GM12878 (cell line): ENCODE results near the gene IL5. TPM values are rescaled to one million over a fixed set of nuclear protein-coding genes. Genes with fewer than 3 reads are reported as not detected.
A peak's percentile ranks its signal among the peaks of the same experiment; 100 is the strongest.

ENCODE experiments used
- ASH2L ChIP-seq: fragments of 300-600, 200-600 bp; sonication (generic); IDR thresholded peaks from 2 replicates; pipeline ENCODE4 v1.6.1; 2017; ENCODE audit warnings: low read depth, mild to moderate bottlenecking, borderline replicate concordance
- BACH1 ChIP-seq: fragments of 450-650 bp; IDR thresholded peaks from 2 replicates; pipeline ENCODE4 v1.6.1; 2017; ENCODE audit warnings: mild to moderate bottlenecking, borderline replicate concordance
- CHD1 ChIP-seq: IDR thresholded peaks from 2 replicates; pipeline ENCODE4 v1.6.1; 2012; ENCODE audit warnings: low read depth, low read length, improper control_type of control experiment
- CREM ChIP-seq: IDR thresholded peaks from 2 replicates; pipeline ENCODE4 v1.6.1; 2014; ENCODE audit warnings: antibody characterized with exemption, low read depth
- ETV6 ChIP-seq, 2 experiments: fragments of 450-650 bp in 1 of 2; IDR thresholded peaks in 1 of 2; conservative IDR thresholded peaks in 1 of 2; 2 replicates each; pipeline ENCODE4 v1.6.1; 2014; ENCODE audit warnings: antibody characterized with exemption in 1 of 2, borderline replicate concordance in 1 of 2, low read depth in 1 of 2, mild to moderate bottlenecking in 1 of 2, moderate library complexity in 1 of 2
- EZH2 ChIP-seq: IDR thresholded peaks from 2 replicates; pipeline ENCODE4 v1.6.1; 2012; ENCODE audit warnings: low read depth, mild to moderate bottlenecking, control low read depth, inconsistent platforms, low read length, borderline replicate concordance; ENCODE audit not compliant: control insufficient read depth
- NKRF ChIP-seq: fragments of 450-650 bp; conservative IDR thresholded peaks from 2 replicates; pipeline ENCODE4 v1.6.1; 2017; ENCODE audit warnings: mild to moderate bottlenecking, moderate library complexity
- NR2F1 ChIP-seq: fragments of 450-650 bp; conservative IDR thresholded peaks from 2 replicates; pipeline ENCODE4 v1.6.1; 2017; ENCODE audit warnings: mild to moderate bottlenecking
- POLR2A ChIP-seq: IDR thresholded peaks from 2 replicates; pipeline ENCODE4 v1.6.1; 2011; ENCODE audit warnings: low read depth, mild to moderate bottlenecking, low read length
- RB1 ChIP-seq: fragments of 450-650 bp; formaldehyde crosslinking; IDR thresholded peaks from 2 replicates; pipeline ENCODE4 v1.6.1; 2017; ENCODE audit warnings: mild to moderate bottlenecking, borderline replicate concordance
- RCOR1 ChIP-seq: conservative IDR thresholded peaks from 2 replicates; pipeline ENCODE4 v1.6.1; 2012; ENCODE audit warnings: low read depth, low read length, improper control_type of control experiment
- RELA ChIP-seq: fragments of 450-650 bp; IDR thresholded peaks from 2 replicates; pipeline ENCODE4 v1.8.0; 2014; ENCODE audit warnings: borderline replicate concordance; ENCODE audit not compliant: partially characterized antibody
- REST ChIP-seq: IDR thresholded peaks from 2 replicates; pipeline ENCODE4 v1.6.1; 2012; ENCODE audit warnings: mild to moderate bottlenecking, low read depth, low read length
- SMAD5 ChIP-seq: IDR thresholded peaks from 2 replicates; pipeline ENCODE4 v1.6.1; 2016; ENCODE audit warnings: antibody characterized with exemption, low read depth
- TARDBP ChIP-seq: IDR thresholded peaks from 2 replicates; pipeline ENCODE4 v1.6.1; 2016; ENCODE audit warnings: borderline replicate concordance
- ZBTB33 ChIP-seq: fragments of 450-650 bp; IDR thresholded peaks from 2 replicates; pipeline ENCODE4 v1.6.1; 2017; ENCODE audit warnings: mild to moderate bottlenecking
- ZNF207 ChIP-seq: fragments of 450-650 bp; IDR thresholded peaks from 2 replicates; pipeline ENCODE4 v1.6.1; 2014; ENCODE audit warnings: antibody characterized with exemption, mild to moderate bottlenecking, borderline replicate concordance
- ZNF217 ChIP-seq: fragments of 450-650 bp; IDR thresholded peaks from 2 replicates; pipeline ENCODE4 v1.6.1; 2017; ENCODE audit warnings: antibody characterized with exemption, mild to moderate bottlenecking
- polyA plus RNA-seq, 11 experiments: library from polyadenylated mRNA; depleted of rRNA in 4 of 11; unstranded in 6 of 11; stranded (reverse) in 5 of 11; fragments of >200 nt; fragmentation: Nextera tagmentation in 4 of 11; fragmentation: Illumina TruSeq in 1 of 11; extraction: Ambion mirVana in 4 of 11; extraction: Trizol in 1 of 11; gene quantifications; 1 replicate in 1 of 11; 2 replicates in 10 of 11; pipeline versions ENCODE4 v1.2.1 to v1.2.3, GENCODE V29; 2011 to 2016; ENCODE audit warnings: inconsistent platforms in 2 of 11, missing spikeins in 2 of 11, low read depth in 1 of 11
- total RNA-seq, 4 experiments: library from RNA; depleted of rRNA in 3 of 4; stranded (reverse); fragments of >200 nt in 3 of 4; fragmentation: Illumina TruSeq in 1 of 4; extraction: Trizol in 1 of 4; gene quantifications; 2 replicates each; pipeline versions ENCODE4 v1.2.1 to v1.2.3, GENCODE V29; 2013 to 2021
- TF ChIP-seq, protein P1 (sequence below): fragments of 450-650 bp; IDR thresholded peaks from 2 replicates; pipeline ENCODE4 v1.6.1; 2018; ENCODE audit warnings: mild to moderate bottlenecking, low read depth, moderate library complexity; ENCODE audit not compliant: partially characterized antibody
- TF ChIP-seq, protein P2 (sequence below): IDR thresholded peaks from 2 replicates; pipeline ENCODE4 v1.6.1; 2012; ENCODE audit warnings: low read depth, low read length, improper control_type of control experiment

The IL5 gene
- total and polyA plus RNA-seq, 10 of the 15 experiments (the other 5 are each of a cell fraction or from before 2014, with no cell fraction given), result not detected

- TF ChIP-seq, protein P1, sequence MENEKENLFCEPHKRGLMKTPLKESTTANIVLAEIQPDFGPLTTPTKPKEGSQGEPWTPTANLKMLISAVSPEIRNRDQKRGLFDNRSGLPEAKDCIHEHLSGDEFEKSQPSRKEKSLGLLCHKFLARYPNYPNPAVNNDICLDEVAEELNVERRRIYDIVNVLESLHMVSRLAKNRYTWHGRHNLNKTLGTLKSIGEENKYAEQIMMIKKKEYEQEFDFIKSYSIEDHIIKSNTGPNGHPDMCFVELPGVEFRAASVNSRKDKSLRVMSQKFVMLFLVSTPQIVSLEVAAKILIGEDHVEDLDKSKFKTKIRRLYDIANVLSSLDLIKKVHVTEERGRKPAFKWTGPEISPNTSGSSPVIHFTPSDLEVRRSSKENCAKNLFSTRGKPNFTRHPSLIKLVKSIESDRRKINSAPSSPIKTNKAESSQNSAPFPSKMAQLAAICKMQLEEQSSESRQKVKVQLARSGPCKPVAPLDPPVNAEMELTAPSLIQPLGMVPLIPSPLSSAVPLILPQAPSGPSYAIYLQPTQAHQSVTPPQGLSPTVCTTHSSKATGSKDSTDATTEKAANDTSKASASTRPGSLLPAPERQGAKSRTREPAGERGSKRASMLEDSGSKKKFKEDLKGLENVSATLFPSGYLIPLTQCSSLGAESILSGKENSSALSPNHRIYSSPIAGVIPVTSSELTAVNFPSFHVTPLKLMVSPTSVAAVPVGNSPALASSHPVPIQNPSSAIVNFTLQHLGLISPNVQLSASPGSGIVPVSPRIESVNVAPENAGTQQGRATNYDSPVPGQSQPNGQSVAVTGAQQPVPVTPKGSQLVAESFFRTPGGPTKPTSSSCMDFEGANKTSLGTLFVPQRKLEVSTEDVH, result no peak
- no peak for TF ChIP-seq POLR2A
- TF ChIP-seq ZNF207, result peak; percentile 46; the same call in 1 of the 2 replicates
- no peak for TF ChIP-seq REST
- peak; percentile 26; the same call in 1 of the 2 replicates for TF ChIP-seq ZBTB33
- no peak for TF ChIP-seq EZH2
- no peak for TF ChIP-seq RCOR1
- TF ChIP-seq ETV6 (conservative IDR thresholded peaks at IDR 0.05 in 1 of 2, IDR thresholded peaks at IDR 0.05 in 1 of 2; ENCODE audit: borderline replicate concordance in 1 of 2, low read depth in 1 of 2), result no peak
- 0 out of 2 replicates have a peak, but pooled peaks have one; percentile 34 for TF ChIP-seq RB1
- TF ChIP-seq, protein P2, sequence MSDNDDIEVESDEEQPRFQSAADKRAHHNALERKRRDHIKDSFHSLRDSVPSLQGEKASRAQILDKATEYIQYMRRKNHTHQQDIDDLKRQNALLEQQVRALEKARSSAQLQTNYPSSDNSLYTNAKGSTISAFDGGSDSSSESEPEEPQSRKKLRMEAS, result no peak
- no peak for TF ChIP-seq NKRF
- TF ChIP-seq CREM, result no peak
- no peak for TF ChIP-seq CHD1
- TF ChIP-seq NR2F1, result 0 out of 2 replicates have a peak, but pooled peaks have one; percentile 38
- TF ChIP-seq ASH2L, result no peak
- no peak for TF ChIP-seq BACH1
- TF ChIP-seq SMAD5, result no peak
- TF ChIP-seq RELA, result peak; percentile 42
- no peak for TF ChIP-seq ZNF217
- TF ChIP-seq TARDBP, result no peak
Observed at GRCh38 chr5:132526290-132526973, 16.9 kb downstream of the IL5 start (continued).
